NCI-H526 treated with DMSO at 0.1 percent for 48 hours (cell line): ENCODE data around the gene OR2F2.

Source experiments
- DNase-seq: peaks from one replicate; lab custom pipeline; 2025; lab: John Stamatoyannopoulos, UW

OR2F2 gene, protein sequence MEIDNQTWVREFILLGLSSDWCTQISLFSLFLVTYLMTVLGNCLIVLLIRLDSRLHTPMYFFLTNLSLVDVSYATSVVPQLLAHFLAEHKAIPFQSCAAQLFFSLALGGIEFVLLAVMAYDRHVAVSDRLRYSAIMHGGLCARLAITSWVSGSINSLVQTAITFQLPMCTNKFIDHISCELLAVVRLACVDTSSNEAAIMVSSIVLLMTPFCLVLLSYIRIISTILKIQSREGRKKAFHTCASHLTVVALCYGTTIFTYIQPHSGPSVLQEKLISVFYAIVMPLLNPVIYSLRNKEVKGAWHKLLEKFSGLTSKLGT

DNA sequence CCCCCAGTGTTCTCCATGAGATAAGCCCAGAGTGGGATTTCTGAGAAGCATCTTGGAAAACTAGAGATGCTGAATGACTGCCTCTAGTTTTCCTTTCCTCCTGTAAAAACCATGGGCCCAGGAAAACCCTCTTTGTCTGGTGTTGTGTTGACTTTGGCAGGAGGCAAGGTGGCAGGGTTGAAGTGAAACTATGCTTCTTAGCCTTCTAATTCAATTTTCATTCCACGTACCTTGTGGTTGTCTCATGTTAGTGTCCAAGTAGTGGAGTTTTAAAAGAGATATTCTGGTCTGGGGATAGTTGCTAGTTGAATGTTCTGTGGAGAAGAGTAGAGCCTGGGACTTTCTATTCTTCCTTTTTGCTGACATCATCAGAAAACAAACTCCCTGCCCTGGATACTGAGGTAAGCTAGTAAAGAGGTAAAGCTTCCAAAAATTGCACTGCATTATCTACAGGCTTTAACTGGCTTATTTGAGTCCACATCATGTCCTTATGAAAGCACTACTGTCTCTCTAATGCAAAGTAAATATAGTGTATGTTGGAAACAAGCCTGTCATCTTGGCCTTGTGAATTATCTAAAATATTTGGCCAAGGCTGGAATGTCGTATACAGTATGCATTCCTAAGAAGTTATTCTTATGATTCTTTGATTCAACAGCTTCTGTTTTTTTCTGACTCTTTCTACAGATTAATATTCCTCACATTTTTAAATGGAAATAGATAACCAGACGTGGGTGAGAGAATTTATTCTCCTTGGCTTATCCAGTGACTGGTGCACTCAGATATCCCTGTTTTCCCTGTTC is at the start of gene OR2F2:
Gene OR2F2, plus strand, starts transcription at position 708 of the 800 bp plus-strand sequence. Its CDS starts 0 bp downstream, at position 708.
- no peak for DNase-seq

DNA sequence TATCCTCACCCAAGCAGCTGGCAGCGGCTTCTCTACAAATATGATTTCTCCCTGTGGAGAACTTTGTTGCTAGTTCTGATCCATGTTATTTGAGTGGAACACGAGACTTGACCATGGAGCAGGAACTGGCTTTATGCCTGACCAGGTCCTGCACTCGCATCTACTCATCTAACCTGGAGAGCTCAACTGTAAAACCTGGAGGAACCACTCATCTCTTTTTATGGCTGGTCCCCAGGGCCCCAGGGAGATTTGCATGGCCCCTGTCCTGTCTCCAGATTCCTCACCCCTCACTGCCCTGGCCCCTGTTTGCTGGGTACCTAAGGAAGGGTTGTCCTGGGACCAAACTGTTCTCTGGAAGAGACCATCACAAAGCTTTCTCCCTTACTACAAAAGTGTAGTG is 49.1 kb upstream of the OR2F2 start:
- peak; percentile 37 for DNase-seq

DNA sequence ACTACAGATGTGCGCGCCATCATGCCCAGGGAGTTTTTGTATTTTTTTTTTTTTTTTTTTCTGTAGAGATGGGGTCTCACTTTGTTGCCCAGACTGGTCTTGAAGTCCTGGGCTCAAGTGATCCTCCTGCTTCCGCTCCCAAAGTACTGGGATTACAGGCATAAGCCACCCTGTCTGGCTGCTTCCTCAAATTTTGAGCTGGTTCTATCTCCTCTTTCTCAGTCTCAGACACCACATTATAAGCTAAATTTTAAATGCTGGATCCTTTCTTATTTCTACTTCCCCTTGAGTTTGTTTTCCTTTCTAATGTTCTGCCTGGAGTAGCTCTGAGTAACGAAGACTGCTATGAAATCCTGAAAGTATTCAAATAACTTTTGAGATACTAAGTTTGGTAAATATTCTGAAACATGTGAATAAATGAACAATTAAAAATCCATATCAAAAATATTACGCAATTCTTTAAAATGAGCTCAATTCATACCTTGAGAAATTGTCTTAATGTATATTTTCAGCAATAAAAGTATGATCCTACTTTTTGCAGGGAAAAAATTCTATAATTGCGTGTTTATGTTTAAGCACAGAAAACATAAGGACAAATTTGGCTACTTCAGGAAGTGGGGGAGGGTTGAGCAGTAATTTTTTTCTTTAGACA is 48.1 kb upstream of the OR2F2 start:
- DNase-seq = no peak

DNA sequence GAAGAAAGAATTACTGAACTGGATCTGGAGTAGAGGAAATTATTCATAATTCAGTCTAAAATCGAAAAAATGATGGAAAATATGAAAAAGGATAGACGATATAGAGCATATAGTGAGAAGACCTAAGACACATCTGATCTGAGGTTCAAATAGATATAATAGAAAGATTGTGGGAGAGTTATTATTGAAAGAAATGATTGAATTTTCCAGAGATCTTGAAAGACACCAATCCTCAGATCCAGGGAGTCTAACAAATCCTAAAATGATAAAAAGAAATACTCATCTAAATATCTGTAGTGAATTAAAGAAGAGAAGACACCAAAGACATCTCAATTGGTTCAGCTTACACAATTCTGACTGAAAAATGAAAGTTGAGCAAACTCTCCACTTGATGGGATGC is 46.0 kb upstream of the OR2F2 start:
- DNase-seq = no peak

DNA sequence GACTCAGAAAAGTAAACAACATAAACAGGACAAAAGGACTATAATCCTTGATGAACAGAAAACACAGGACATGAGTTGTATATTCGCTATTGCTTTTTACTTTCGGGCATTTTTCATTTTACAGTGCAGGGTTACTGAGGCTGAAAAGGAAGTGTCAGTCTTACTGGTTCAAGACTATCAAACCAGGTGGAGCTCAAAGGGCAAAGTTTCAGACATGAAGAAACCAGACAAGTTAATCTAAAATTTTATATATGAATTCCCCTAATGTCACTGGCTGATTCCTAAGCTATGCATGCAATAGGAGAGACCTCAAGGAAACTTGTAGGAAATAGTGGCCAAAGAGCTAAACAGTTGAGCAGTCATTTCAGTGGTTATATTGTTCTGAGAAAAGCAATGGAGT is 44.5 kb upstream of the OR2F2 start:
- DNase-seq = no peak

DNA sequence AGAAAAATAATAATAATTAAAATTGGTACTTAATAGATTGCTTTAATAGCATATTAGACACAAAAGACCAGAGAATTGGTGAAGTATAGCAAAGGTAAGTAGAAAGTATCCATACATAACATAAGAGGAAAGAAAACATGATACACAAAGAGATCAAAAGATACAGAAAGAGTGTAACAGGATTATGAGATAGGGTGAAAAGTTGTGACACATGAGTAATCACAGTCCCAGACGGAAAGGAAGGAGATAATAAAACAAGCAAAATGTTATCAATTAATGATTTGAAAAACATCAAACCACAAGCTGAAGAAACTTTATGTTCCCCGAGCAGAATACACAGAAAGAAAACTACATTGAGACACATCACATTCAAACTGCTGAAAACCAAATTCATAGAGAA is 43.6 kb upstream of the OR2F2 start:
- no peak for DNase-seq

DNA sequence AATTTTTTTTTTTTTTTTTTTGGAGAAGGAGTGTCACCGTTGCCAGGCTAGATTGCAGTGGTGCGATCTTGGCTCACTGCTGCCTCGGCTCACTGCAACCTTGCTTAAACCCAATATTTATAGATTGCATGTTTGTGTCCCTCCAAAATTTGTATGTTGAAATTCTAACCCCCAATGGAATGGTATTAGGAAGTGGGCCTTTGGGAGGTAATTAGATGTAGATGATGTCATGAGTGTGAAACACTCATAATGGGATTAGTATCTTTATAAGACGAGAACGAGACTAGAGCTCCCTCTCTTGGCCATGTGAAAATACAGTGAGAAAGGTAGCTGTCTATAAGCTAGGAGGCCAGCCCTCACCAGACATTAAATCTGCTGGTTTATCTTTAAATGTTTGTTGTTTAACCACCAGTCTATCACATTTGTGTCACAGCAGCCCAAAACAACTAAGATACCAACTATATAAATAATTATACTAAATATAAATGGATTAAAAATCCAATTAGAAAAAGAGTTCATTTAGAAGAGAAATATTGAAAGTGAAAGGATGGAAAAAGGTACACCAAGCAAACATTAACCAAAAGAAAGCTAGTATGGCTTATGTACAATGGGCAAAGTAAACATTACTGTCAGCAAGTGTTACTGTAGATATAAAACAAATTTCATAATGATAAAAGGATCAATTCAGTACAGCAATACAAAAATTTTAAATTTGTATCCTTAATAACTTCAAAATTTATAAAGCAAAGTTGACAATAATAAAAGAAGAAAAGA is 42.3 kb upstream of the OR2F2 start:
- peak; percentile 42 for DNase-seq

DNA sequence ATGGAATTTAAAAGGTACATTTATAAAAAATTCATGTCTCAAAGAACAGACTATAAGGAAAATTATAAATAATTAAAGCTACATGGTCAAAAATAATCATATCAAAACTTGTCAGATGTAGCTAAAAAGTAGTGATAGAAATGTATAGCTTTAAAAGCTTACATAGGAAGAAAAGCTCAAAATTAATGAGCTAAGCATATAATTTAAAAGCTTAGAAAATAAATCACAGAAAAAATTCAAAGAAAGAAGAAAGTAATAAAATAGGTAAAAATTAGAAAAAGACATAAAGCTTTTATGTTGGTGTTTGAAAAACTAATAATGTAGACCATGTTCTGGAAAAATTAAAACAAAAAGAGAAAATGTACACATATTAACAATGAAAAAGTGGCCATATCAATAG is 38.4 kb upstream of the OR2F2 start:
- DNase-seq = no peak

DNA sequence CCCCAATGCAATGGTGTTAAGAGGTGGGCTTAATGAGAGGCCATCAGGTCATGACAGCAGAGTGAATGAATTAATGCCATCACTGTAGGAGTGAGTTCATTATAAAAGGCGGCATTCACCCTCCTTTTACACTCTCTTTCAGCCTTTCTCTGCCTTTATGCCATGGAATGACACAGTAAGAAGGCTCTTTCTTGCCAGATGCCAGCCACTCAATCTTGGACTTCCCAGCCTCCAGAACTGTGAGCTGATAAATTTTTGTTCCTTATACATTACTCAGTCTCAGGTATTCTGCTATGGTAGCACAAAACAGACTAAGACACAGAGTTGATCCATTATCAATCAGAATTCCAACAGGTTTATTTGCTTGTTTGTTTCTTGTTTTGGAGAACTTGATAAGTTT is 36.2 kb upstream of the OR2F2 start:
- no peak for DNase-seq

DNA sequence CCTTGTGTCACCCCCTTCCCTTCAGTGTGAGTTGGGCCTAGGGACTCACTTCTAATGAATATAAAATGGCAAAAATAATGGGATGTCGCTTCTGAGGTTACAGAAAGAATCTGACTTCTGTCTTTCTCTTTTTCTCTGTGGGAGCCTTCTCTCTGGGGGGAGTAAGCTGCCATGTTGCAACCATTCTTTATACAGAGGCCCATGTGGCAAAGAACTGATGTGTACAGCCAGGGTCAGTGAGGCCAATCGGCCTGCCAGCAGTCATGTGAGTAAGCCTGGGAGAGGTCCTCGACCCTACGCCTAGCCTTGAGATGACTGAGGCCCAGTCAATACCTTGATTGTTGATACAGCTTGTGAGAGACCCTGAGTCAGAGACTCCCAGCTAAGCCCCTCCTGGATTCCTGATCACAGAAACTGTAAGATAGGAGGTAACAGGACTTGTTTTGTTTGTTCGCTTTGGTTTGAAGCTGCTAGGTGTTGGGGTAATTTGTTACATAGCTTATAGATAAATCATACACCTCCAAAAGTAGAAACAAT is 34.7 kb upstream of the OR2F2 start:
- no peak for DNase-seq

DNA sequence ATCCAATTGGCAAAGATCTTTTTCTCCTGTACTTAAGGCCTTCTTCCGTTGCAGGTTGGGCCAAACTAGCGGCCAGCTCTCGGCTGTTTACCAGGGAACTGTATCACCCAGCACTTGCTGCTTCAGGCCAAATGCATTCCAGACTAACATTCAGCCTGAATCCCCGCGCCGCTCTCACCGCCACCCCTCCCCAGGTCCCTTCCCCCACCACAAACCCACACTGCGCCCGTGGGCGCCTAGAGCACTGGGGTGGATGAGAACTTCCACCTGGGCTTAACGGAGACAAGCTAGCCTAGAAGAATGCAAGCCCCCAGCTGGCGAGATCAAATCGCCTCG is 33.7 kb upstream of the OR2F2 start:
- no peak for DNase-seq

DNA sequence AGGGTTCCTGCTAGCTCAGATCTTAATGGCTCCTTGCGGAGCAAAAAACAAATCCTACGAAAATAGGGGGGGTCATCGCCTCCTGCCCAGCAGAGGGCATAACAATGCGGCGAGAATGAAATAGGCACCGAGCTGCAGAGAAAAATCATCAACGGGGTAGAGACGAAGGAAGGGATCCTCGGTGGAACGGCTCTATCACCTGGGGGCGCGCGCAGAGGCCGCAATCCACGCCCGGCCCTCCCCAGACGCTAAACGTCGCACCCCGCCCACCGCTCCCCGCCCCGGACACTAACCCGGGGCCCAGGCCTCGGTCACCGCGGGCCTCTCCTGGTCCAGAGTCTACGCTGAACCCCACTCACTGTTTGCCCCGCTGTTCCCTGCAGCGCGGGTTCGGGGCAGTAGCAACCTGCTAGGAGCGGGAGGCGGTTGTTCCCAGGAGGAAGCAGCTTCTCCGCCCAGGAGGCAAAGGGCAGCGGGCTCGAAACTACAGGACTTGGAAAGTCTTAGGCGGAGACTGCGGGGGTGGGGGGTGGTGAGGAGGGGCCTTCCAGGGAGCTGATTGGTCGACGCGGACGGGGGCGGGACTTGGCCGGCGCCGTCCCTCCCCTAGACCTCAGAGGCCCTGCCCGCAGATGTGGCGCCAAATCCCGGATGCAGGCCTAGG is 33.2 kb upstream of the OR2F2 start, which contains the start of gene TCAF1:
Gene TCAF1, minus strand, starts transcription at position 509 of the 664 bp plus-strand sequence. CDS start 25,568 bp downstream, outside the sequence.
- peak; percentile 89 for DNase-seq

DNA sequence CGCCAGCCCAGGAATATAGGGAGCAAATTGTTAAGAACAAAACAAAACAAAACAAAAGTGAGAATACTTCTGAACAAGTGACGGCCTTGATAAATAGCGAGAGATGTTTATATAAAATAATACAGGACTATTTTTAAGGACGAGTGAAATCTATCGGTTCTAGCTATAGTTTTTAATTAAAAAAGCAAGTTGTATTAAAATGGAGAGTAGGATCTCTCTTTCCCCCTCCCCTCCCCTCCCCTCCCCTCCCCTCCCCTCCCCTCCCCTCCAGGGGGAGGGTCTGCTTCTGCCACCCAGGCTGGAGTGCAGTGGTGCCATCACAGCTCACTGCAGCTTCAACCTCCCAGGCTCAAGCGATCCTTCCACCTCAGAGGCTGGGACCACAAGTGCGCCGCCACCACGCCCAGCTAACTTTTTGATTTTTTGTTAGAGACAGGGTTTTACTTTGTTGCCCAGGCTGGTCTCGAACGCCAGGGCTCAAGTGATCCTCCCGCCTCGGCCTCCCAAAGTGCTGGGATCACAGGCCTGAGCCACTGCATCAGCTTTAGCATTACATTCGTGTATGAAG is 32.6 kb upstream of the OR2F2 start:
- DNase-seq = no peak

DNA sequence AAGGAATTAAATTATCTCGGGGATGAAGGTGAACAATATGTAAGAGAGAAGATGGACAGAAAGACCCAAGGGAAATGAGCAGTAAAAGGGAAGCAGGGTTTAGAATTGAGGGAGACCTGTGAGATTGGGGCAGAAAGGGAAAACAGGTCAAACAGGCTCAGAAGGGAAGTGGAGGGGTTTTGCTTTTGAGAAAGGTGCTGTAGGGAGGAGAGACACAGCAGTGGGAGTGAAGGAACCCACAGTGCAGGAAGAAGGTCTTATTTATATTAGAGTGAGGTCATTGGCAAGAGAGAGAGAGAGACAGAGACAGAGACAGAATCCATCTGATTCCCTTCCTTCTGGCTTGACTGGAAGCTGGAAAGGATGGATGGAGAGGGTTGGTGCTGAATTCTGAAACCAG is 29.5 kb upstream of the OR2F2 start:
- no peak for DNase-seq

DNA sequence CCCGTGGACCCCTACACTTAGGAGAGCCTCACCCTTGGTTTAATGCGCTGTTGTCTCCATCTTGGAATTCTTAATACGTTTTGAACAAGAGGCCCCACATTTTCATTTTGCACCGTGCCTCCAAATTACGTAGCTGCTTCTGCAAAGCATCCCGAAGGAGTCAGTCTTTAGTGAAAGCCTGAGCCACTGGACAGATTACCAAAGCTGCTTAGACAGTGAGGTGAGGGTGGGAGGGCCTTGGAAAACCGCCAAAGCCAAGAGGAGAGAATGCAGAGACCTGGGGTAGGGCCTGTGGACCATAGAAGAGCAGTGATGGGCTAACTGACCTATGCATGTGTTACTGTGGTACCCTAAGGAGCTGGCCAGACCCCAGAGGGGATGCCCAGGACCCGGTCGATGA is 28.9 kb upstream of the OR2F2 start:
- DNase-seq = no peak

DNA sequence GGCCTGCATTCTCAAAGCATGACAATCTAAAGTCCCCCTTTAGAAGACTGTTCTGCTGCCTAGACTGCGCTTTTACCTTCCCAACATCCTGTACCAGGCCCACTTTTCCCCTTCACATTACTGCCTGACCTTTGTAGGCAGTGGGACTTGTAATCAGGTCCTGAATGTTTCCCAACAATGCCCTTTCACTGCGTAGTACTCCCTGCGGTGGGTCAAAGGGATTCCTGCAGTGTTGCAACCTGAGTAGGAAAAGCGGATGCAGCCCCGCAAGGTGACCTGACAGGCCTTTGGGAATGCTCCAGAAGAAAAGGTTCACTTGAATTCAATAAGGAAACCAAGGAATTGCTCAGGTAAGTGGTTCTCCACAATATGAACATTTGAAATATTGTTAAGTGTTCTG is 28.1 kb upstream of the OR2F2 start:
- no peak for DNase-seq

DNA sequence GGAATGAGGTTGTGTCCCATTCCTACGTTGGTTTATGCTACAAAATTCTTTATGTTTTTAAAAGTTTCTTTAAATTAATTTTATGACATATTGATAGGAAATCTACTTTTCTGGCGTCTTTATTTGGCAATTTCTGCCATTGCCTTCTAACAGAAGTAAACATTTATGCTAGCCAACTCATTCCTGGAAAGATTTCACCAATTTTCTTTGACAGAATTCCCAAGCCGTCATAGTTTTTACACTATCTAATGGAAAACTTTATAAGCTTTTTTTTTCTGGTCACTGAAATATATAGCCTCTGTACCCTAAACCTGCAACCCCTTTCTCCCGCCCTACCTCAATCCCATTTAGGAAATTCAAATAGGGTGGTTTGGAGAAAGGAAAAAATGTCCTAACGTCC is 26.9 kb upstream of the OR2F2 start:
- DNase-seq = no peak

DNA sequence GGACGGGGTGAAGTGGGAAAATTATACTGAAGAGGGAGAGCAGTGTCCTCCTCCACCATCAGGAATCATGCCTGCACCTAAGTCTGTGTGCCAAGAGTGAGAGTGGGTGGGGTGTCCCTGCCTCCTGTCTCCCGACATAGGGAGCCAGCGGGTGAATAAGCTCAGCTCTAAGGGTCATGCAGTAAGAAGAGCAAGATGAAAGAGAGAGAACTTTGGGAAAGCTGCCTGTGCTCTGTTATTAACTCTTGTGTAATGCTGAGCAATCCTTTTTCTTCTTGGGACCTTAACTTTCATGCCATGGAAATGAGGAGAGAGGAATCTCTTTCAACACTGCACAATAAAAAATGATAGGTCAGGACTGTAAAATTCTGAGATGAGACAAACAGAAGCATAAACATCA is 25.2 kb upstream of the OR2F2 start:
- no peak for DNase-seq

DNA sequence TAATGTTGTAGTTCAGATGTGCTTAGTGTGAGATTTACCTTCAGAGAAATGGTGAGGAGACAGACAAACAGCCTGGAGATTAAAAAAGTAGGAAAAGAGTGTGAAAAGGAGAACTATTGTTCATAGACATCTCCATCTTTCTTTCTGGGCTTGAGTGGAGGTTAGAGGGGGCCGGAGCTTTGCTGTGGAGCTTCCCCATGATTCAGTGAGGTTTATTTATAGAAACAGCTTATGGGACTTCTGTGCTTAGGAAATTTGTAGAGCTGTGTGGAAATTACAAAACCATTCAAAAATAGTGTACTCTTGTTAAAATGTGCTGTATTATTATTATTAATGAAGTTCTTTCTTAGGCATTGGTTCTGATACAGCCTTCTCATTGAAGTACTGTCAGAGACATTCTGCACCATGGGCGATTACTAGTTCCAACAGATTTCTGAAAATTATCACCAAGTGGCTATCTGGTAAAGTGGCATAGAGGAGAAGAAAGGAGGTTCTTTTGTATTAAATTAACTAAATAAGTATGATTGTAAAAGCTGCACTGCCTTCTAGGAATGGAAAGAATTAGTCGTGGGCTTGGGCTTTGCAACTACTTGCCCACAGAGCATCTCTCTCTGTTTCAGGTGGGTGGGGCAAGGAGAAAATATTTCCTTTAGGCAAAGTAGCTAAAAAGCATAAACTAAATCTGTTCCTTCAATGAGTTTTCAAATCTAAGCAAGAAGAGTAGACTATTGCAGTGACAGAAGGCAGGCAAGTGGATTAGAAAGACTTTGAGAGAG is 24.4 kb upstream of the OR2F2 start:
- DNase-seq = no peak

DNA sequence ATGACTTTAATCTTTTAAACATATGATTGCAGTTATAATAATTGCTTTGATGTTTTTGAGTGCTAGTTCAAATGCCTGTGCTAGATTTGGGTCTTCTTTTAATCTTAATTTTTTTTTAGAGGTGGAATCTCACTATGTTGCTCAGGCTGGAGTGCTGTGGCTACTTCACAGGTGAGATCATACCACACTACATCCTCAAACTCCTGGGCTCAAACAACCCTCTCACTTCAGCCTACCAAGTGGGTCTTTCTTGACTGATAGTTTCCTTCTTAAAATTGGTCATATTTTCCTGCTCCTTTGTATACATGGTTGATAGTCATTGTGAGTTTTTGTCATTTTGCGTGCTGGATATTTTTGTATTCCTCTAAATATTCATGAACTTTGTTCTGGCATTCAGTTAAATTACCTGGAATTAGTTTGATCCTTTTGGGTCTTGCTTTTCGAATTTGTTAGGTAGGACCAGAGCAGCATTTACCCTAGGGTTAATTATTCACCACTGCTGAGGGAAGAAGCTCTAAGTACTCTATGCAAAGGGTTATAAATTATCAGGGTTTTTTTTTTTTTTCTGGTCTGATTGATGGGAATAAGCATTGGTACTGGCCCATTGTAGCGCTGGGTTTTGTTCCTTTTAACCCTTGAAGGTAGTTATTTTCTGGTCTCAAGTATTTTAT is 21.0 kb upstream of the OR2F2 start:
- no peak for DNase-seq
